K562 (cell line): ENCODE results near the gene USP14. TPM values are rescaled to one million over a fixed set of nuclear protein-coding genes. Genes with fewer than 3 reads are reported as not detected.

Experiments
- ATAC-seq: fragments of 200-7000 bp; cut with Tn5 transposase; 3 replicates; pipeline ENCODE4 v1.9.1; 2020; ENCODE audit warnings: moderate library complexity
- BruUV-seq: library from RNA; stranded (reverse); fragments of 400-500 nt; replicated peaks from 2 replicates; lab custom pipeline; 2021; lab: Mats Ljungman, UMichigan
- CTCF ChIA-PET: fragments of 300-600 bp; formaldehyde crosslinking; extraction: SDS; loops from one replicate; lab custom pipeline; 2021; ENCODE audit warnings: low intra/inter-chr PET ratio; lab: Yijun Ruan, JAX
- POLR2A ChIA-PET: fragments of 300-600, 350-650 bp; sonication (Branson Sonifier 250); formaldehyde crosslinking; extraction: SDS; loops from one replicate; lab custom pipeline; 2021; ENCODE audit warnings: antibody characterized with exemption, inconsistent platforms; lab: Yijun Ruan, JAX
- DNase-seq, 4 experiments: peaks; one replicate each; pipeline versions ENCODE4 v3.0.0 to v3.0.0-alpha.2; 2011 to 2018; ENCODE audit warnings: low spot score in 3 of 4, mixed read lengths in 3 of 4; ENCODE audit errors: extremely low read depth in 1 of 4
- FAIRE-seq: peaks from 2 replicates; lab custom pipeline; 2011; peaks lifted over from hg19 to GRCh38; lab: Jason Lieb, UNC
- H2AFZ ChIP-seq: 2 replicates; pipeline ENCODE4 v1.6.0; 2011; ENCODE audit warnings: low read depth, low read length, control low read depth, inconsistent platforms
- H3K27ac ChIP-seq: fragments of 200-600 bp; 3 replicates; pipeline ENCODE4 v1.8.0; 2011; ENCODE audit warnings: low read depth, mild to moderate bottlenecking, control low read depth, inconsistent platforms, low read length, moderate library complexity, mixed read lengths; ENCODE audit errors: extremely low read depth
- H3K27me3 ChIP-seq, 2 experiments: fragments of 300-600 bp in 1 of 2; 2 replicates in 1 of 2; 3 replicates in 1 of 2; pipeline versions ENCODE4 v1.6.0 to v1.8.0; 2011; ENCODE audit warnings: inconsistent platforms in 2 of 2, low read length in 2 of 2, mild to moderate bottlenecking in 1 of 2, mixed read lengths in 1 of 2, moderate library complexity in 1 of 2; ENCODE audit not compliant: control insufficient read depth in 2 of 2, insufficient read depth in 2 of 2
- H3K36me3 ChIP-seq: fragments of 300-600 bp; 3 replicates; pipeline ENCODE4 v1.8.0; 2011; ENCODE audit warnings: mild to moderate bottlenecking, low read length, inconsistent platforms; ENCODE audit not compliant: control insufficient read depth, insufficient read depth
- H3K4me1 ChIP-seq, 2 experiments: fragments of 200-600 bp in 1 of 2; replicated peaks in 1 of 2; 2 replicates in 1 of 2; 3 replicates in 1 of 2; pipeline versions ENCODE4 v1.5.1 to v1.8.0; 2011; ENCODE audit warnings: inconsistent platforms in 2 of 2, low read length in 2 of 2, mild to moderate bottlenecking in 1 of 2, mixed read lengths in 1 of 2, moderate library complexity in 1 of 2; ENCODE audit not compliant: control insufficient read depth in 2 of 2, insufficient read depth in 2 of 2
- H3K4me2 ChIP-seq: 2 replicates; pipeline ENCODE4 v1.6.1; 2011; ENCODE audit warnings: low read length, control low read depth, inconsistent platforms, mixed read lengths; ENCODE audit not compliant: insufficient read depth
- H3K4me3 ChIP-seq: fragments of 200-600 bp; sonication (generic), shearing (Covaris generic); 2 replicates; pipeline ENCODE4 v1.5.1; 2016; ENCODE audit warnings: control low read depth, inconsistent platforms
- H3K79me2 ChIP-seq: fragments of 200-600 bp; 3 replicates; pipeline ENCODE4 v1.8.0; 2011; ENCODE audit warnings: low read length, inconsistent platforms; ENCODE audit not compliant: control insufficient read depth, insufficient read depth
- H3K9ac ChIP-seq, 2 experiments: 2 replicates each; pipeline versions ENCODE4 v1.6.0 to v1.6.1; 2011; ENCODE audit warnings: low read depth in 2 of 2, low read length in 2 of 2, control low read depth in 1 of 2, inconsistent platforms in 1 of 2, mild to moderate bottlenecking in 1 of 2, mixed read lengths in 1 of 2; ENCODE audit not compliant: insufficient read depth in 1 of 2
- H3K9me1 ChIP-seq: one replicate; pipeline ENCODE4 v1.6.0; 2011; ENCODE audit warnings: inconsistent platforms, mild to moderate bottlenecking, low read length, moderate library complexity; ENCODE audit not compliant: control insufficient read depth, insufficient read depth
- H3K9me3 ChIP-seq: replicated peaks from 2 replicates; pipeline ENCODE4 v1.5.1; 2011; ENCODE audit warnings: low read depth, low read length, inconsistent platforms; ENCODE audit not compliant: control insufficient read depth, insufficient read depth
- H4K20me1 ChIP-seq: replicated peaks from 2 replicates; pipeline ENCODE4 v1.6.1; 2011; ENCODE audit warnings: low read length, inconsistent platforms, mixed read lengths; ENCODE audit not compliant: control insufficient read depth, insufficient read depth
- CBX8 ChIP-seq: fragments of 200-600 bp; sonication (generic); IDR thresholded peaks from 2 replicates; pipeline ENCODE4 v1.6.1; 2012; ENCODE audit warnings: borderline replicate concordance, mixed run types, low read depth, mild to moderate bottlenecking, moderate library complexity, mixed read lengths, low read length, control low read depth, inconsistent platforms; ENCODE audit not compliant: poor library complexity, severe bottlenecking; ENCODE audit errors: extremely low read depth
- CHD1 ChIP-seq: fragments of 200-600 bp; sonication (generic); IDR thresholded peaks from one replicate; pipeline ENCODE4 v1.6.1; 2012; ENCODE audit warnings: mild to moderate bottlenecking, moderate library complexity, low read length, inconsistent platforms
- EWSR1 ChIP-seq: fragments of 450-650 bp; IDR thresholded peaks from 2 replicates; pipeline ENCODE4 v1.6.1; 2018; ENCODE audit warnings: borderline replicate concordance, mild to moderate bottlenecking, low read depth, moderate library complexity; ENCODE audit not compliant: partially characterized antibody
- NR4A1 ChIP-seq, 2 experiments: fragments of 250-450 bp in 1 of 2; fragments of 450-650 bp in 1 of 2; sonication (Bioruptor Pico) in 1 of 2; IDR thresholded peaks; 2 replicates each; pipeline versions ENCODE4 v1.4.0 to v1.6.1; 2016 to 2020; ENCODE audit warnings: mild to moderate bottlenecking in 2 of 2, missing compliant biosample characterization in 1 of 2, missing genetic modification characterization in 1 of 2, moderate library complexity in 1 of 2
- SMAD2 ChIP-seq: fragments of 150-350 bp; IDR thresholded peaks from 2 replicates; pipeline ENCODE4 v1.6.1; 2014; ENCODE audit warnings: low read depth, mild to moderate bottlenecking, low read length
- SMAD3 ChIP-seq: fragments of 450-650 bp; formaldehyde crosslinking; conservative IDR thresholded peaks from 2 replicates; pipeline ENCODE4 v1.4.0; 2020; ENCODE audit warnings: mild to moderate bottlenecking
- SRSF3 ChIP-seq: fragments of 200-400 bp; formaldehyde crosslinking; IDR thresholded peaks from 2 replicates; pipeline ENCODE4 v1.6.1; 2016; ENCODE audit warnings: mild to moderate bottlenecking, low read length, moderate library complexity; ENCODE audit not compliant: insufficient read depth
- XRCC3 ChIP-seq: fragments of 450-650 bp; IDR thresholded peaks from 2 replicates; pipeline ENCODE4 v1.6.1; 2017; ENCODE audit warnings: mild to moderate bottlenecking, moderate library complexity
- ZFP30 ChIP-seq: fragments of 250-450 bp; sonication (Bioruptor Pico); IDR thresholded peaks from 2 replicates; pipeline ENCODE4 v1.8.0; 2022; ENCODE audit warnings: moderate library complexity, mild to moderate bottlenecking, inconsistent platforms, borderline replicate concordance
- ZKSCAN3 ChIP-seq: fragments of 250-450 bp; sonication (Bioruptor Pico); IDR thresholded peaks from 2 replicates; pipeline ENCODE4 v1.4.0; 2020
- ZNF766 ChIP-seq: fragments of 200-800 bp; sonication (Bioruptor generic); conservative IDR thresholded peaks from 2 replicates; pipeline ENCODE4 v1.6.1; 2016; ENCODE audit warnings: missing genetic modification characterization, missing compliant biosample characterization
- ZNF830 ChIP-seq: fragments of 250-450 bp; sonication (Bioruptor Pico); IDR thresholded peaks from 2 replicates; pipeline ENCODE4 v1.5.0; 2021; ENCODE audit warnings: mild to moderate bottlenecking
- WGBS: fragments of 100-300 bp; shearing (Covaris generic); methylation state at CpG from one replicate; pipeline ENCODE4 v1.1.6; 2016; ENCODE audit warnings: low coverage, mixed read lengths; ENCODE audit not compliant: insufficient coverage; ENCODE audit errors: missing lambda C conversion rate; 5-methylcytosine and 5-hydroxymethylcytosine counted together
- in situ Hi-C: fragments of 300-500 bp; cut with MboI; formaldehyde crosslinking; loops from 4 replicates; pipeline ENCODE4 v1.15.0; 2018; ENCODE audit warnings: inconsistent platforms, mixed read lengths
- intact Hi-C: fragments of 100-400 bp; cut with micrococcal nuclease; formaldehyde crosslinking; loops from 2 replicates; pipeline ENCODE4 v1.14.2; 2022
- polyA plus RNA-seq, 8 experiments: library from polyadenylated mRNA; depleted of rRNA in 4 of 8; stranded (reverse) in 5 of 8; unstranded in 3 of 8; fragments of >200 nt; fragmentation: Nextera tagmentation in 2 of 8; fragmentation: Illumina TruSeq in 1 of 8; extraction: Ambion mirVana in 2 of 8; extraction: Trizol in 1 of 8; gene quantifications; 2 replicates each; pipeline versions ENCODE4 v1.2.1 to v1.2.3, GENCODE V29; 2011 to 2014; ENCODE audit warnings: inconsistent platforms in 1 of 8, missing spikeins in 1 of 8
- total RNA-seq, 7 experiments: library from RNA; depleted of rRNA in 6 of 7; stranded (reverse); fragments of >200 nt in 6 of 7; fragmentation: Illumina TruSeq in 2 of 7; extraction: Trizol in 2 of 7; gene quantifications; 2 replicates each; pipeline versions ENCODE4 v1.2.1 to v1.2.3, GENCODE V29; 2011 to 2021; ENCODE audit warnings: low replicate concordance in 1 of 7
- TF ChIP-seq, protein P1 (sequence below): sonication (generic); formaldehyde crosslinking; IDR thresholded peaks from 2 replicates; pipeline ENCODE4 v1.9.0; 2022; ENCODE audit warnings: mild to moderate bottlenecking, missing genetic modification reagents
- TF ChIP-seq, protein P2 (sequence below), 2 experiments: fragments of 450-650 bp; formaldehyde crosslinking in 1 of 2; IDR thresholded peaks; 2 replicates each; pipeline versions ENCODE4 v1.4.0 to v1.6.1; 2014 to 2020; ENCODE audit warnings: mild to moderate bottlenecking in 2 of 2, borderline replicate concordance in 1 of 2, low read depth in 1 of 2

USP14 gene
- total and polyA plus RNA-seq, 9 of the 15 experiments (the other 6 are each of a cell fraction or from before 2014, with no cell fraction given), result 18.7 to 129 (median 40.3) TPM

DNA sequence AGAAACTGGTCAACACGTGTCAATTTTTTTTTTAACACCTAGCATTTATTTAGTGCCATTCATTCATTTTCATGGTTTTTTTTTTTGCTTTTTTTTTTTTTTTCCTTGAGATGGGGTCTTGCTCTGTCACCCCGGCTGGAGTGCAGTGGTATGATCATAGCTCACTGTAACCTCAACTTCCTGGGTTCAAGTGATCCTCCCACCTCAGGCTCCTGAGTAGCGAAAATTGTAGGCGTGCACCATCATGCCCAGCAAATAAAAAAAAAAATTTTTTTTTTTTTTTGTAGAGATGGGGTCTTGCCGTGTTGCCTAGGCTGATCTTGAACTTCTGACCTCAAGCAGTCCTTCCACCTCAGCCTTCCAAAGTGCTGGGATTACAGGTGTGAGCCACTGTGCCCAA is 21.1 kb downstream of the USP14 start:
- no peaks in the 10 kb centered on the region for H3K9me1 ChIP-seq
- in situ Hi-C loops (no loop called here), intact Hi-C loops (no loop called here)
- no peaks in the 10 kb centered on the region; a peak in 2 of 5 replicates for H3K4me1 ChIP-seq
- no peaks in the 10 kb centered on the region for H3K9me3 ChIP-seq
- no peak overlapping the region for H2AFZ ChIP-seq
- POLR2A ChIA-PET, result interaction anchor here (0.7 kb wide), 1 partner anchor 9 kb away, joined by 3 read pairs; no protein-coding TSS in a partner anchor
- FAIRE-seq (no peak), DNase-seq (no peak), ATAC-seq (no peak)
- CTCF ChIA-PET, result no interaction called here
- 92% methylated on average over 5 of the region's 5 CpGs for WGBS
- H3K36me3 ChIP-seq, result peaks cover 72% of the 10 kb centered on the region
- no peaks in the 10 kb centered on the region for H4K20me1 ChIP-seq
- H3K79me2 ChIP-seq, result peaks cover 89% of the 10 kb centered on the region
- H3K9ac ChIP-seq, result no peak overlapping the region
- no peak overlapping the region for H3K4me3 ChIP-seq
- no peak overlapping the region for H3K4me2 ChIP-seq
- H3K27me3 ChIP-seq, result no peaks in the 10 kb centered on the region
- H3K27ac ChIP-seq, result no peak overlapping the region
- no TSS peak for BruUV-seq
- TF ChIP-seq SMAD2, result no peak
- no peak for TF ChIP-seq ZNF766 (CRISPR knock-in tag)
- no peak for TF ChIP-seq ZKSCAN3 (CRISPR knock-in tag)
- TF ChIP-seq SMAD3, result no peak
- TF ChIP-seq CBX8, result no peak
- no peak for TF ChIP-seq EWSR1
- no peak for TF ChIP-seq CHD1
- TF ChIP-seq, protein P1, sequence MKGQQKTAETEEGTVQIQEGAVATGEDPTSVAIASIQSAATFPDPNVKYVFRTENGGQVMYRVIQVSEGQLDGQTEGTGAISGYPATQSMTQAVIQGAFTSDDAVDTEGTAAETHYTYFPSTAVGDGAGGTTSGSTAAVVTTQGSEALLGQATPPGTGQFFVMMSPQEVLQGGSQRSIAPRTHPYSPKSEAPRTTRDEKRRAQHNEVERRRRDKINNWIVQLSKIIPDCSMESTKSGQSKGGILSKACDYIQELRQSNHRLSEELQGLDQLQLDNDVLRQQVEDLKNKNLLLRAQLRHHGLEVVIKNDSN, result no peak
- no peak for TF ChIP-seq ZNF830 (CRISPR knock-in tag)
- TF ChIP-seq SRSF3, result no peak
- no peak for TF ChIP-seq XRCC3
- TF ChIP-seq ZFP30 (CRISPR knock-in tag), result no peak
- TF ChIP-seq, protein P2, sequence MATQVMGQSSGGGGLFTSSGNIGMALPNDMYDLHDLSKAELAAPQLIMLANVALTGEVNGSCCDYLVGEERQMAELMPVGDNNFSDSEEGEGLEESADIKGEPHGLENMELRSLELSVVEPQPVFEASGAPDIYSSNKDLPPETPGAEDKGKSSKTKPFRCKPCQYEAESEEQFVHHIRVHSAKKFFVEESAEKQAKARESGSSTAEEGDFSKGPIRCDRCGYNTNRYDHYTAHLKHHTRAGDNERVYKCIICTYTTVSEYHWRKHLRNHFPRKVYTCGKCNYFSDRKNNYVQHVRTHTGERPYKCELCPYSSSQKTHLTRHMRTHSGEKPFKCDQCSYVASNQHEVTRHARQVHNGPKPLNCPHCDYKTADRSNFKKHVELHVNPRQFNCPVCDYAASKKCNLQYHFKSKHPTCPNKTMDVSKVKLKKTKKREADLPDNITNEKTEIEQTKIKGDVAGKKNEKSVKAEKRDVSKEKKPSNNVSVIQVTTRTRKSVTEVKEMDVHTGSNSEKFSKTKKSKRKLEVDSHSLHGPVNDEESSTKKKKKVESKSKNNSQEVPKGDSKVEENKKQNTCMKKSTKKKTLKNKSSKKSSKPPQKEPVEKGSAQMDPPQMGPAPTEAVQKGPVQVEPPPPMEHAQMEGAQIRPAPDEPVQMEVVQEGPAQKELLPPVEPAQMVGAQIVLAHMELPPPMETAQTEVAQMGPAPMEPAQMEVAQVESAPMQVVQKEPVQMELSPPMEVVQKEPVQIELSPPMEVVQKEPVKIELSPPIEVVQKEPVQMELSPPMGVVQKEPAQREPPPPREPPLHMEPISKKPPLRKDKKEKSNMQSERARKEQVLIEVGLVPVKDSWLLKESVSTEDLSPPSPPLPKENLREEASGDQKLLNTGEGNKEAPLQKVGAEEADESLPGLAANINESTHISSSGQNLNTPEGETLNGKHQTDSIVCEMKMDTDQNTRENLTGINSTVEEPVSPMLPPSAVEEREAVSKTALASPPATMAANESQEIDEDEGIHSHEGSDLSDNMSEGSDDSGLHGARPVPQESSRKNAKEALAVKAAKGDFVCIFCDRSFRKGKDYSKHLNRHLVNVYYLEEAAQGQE (IDR thresholded peaks at IDR 0.05; ENCODE audit: borderline replicate concordance), result no peak
- TF ChIP-seq, protein P2 (CRISPR knock-in tag; IDR thresholded peaks at IDR 0.05; ENCODE audit: low read depth), result no peak
- no peak for TF ChIP-seq NR4A1 (CRISPR knock-in tag; IDR thresholded peaks at IDR 0.05)
- TF ChIP-seq NR4A1 (tag; IDR thresholded peaks at IDR 0.05), result no peak
